SK-N-MC (cell line): ENCODE results near the gene C7.

Source experiments
- DNase-seq: peaks from one replicate; pipeline ENCODE4 v3.0.0-alpha.2; 2011; ENCODE audit warnings: low read depth, low spot score
- H3K27ac ChIP-seq: fragments of 200-600 bp; sonication (generic); 2 replicates; pipeline ENCODE4 v1.5.1; 2016; ENCODE audit warnings: mixed run types
- H3K36me3 ChIP-seq: fragments of 200-600 bp; sonication (generic); 2 replicates; pipeline ENCODE4 v1.6.1; 2017; ENCODE audit warnings: antibody characterized with exemption, low read length, mixed read lengths; ENCODE audit not compliant: insufficient read depth
- H3K4me3 ChIP-seq: fragments of 200-600 bp; sonication (generic); 2 replicates; pipeline ENCODE4 v1.5.1; 2016
- H3K9ac ChIP-seq: fragments of 200-600 bp; sonication (generic); 2 replicates; pipeline ENCODE4 v1.8.0; 2017; ENCODE audit warnings: mixed run types, mixed read lengths; ENCODE audit not compliant: insufficient read length
- H3K9me3 ChIP-seq: fragments of 200-600 bp; sonication (generic); 2 replicates; pipeline ENCODE4 v1.6.1; 2017; ENCODE audit warnings: low read depth, mild to moderate bottlenecking, antibody characterized with exemption, low read length, moderate library complexity, mixed read lengths
- EZH2 ChIP-seq: fragments of 200-600 bp; sonication (generic); IDR thresholded peaks from one replicate; pipeline ENCODE4 v1.6.1; 2017; ENCODE audit warnings: antibody characterized with exemption
- FOXP2 ChIP-seq: optimal IDR thresholded peaks from 2 replicates; pipeline ENCODE3; 2011; ENCODE audit warnings: mild to moderate bottlenecking, moderate library complexity; ENCODE audit not compliant: insufficient read depth; ENCODE audit errors: extremely low read length, control extremely low read depth
- POLR2AphosphoS5 ChIP-seq: IDR thresholded peaks from 2 replicates; pipeline ENCODE4 v1.6.1; 2012; ENCODE audit warnings: mild to moderate bottlenecking, low read depth, low read length, borderline replicate concordance

C7 gene

DNA sequence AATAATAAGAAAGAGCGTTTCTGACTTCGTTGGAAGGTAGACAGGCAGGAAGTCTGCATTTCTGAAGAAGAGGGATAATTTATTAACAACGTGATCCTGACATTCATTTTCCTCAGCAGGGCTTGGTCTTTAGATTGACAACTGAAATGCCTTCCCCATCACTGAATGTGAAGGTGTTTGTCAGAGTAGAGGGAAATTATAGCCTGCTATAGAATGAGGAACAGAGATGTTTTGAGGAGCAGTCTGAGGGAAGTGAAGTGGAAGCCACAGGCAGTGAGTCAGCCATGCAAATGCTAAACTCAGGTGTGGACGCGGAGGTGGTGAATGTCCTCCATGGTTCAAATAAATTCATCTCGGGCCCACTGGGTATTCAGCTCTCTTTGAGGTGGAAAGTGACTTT, 30.5 kb downstream of the C7 start:
- Histone ChIP-seq H3K27ac (no peak overlapping the region), H3K9ac (no peak overlapping the region)
- no peak for TF ChIP-seq EZH2
- TF ChIP-seq POLR2AphosphoS5: no peak
- TF ChIP-seq FOXP2: no peak

DNA sequence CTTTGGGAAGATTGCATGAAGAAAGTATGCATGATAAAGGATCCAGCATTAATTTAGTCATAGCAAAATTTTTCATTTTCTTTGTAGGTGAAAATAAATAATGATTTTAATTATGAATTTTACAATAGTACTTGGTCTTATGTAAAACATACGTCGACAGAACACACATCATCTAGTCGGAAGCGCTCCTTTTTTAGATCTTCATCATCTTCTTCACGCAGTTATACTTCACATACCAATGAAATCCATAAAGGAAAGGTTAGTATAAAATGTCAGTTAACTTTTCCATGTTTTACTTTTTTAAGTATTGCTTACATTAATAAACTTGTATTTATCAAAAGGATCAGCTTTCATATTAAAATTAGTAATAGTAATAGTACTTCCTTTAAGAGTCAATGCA, 35.8 kb downstream of the C7 start:
- Histone ChIP-seq H3K9me3 (no peaks in the 10 kb centered on the region), H3K36me3 (peaks cover 6% of the 10 kb centered on the region; the same call in 1 of the 2 replicates), H3K27ac (no peak overlapping the region), H3K4me3 (no peak overlapping the region), H3K9ac (no peak overlapping the region)
- DNase-seq: no peak
- TF ChIP-seq EZH2 (no peak), POLR2AphosphoS5 (no peak), FOXP2 (no peak)

More for the DNA sequence above, 30.5 kb downstream of the C7 start:
- DNase-seq: no peak
- H3K9me3 ChIP-seq: no peaks in the 10 kb centered on the region
- peaks cover 18% of the 10 kb centered on the region for H3K36me3 ChIP-seq
- H3K4me3 ChIP-seq: no peak overlapping the region

DNA sequence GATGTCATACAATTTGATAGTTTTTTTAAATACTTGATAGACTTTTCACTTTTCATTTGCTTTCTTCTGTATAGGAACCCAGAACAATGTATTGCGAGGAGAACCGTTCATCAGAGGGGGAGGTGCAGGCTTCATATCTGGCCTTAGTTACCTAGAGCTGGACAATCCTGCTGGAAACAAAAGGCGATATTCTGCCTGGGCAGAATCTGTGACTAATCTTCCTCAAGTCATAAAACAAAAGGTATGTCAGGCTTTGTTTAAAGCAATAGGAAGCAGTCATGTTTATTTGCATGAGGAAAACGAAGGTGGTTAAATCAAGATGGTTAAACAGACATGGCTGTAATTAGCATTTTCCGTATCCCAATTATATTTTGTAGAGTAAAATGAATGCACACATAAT, 46.0 kb downstream of the C7 start:
- DNase-seq: no peak

DNA sequence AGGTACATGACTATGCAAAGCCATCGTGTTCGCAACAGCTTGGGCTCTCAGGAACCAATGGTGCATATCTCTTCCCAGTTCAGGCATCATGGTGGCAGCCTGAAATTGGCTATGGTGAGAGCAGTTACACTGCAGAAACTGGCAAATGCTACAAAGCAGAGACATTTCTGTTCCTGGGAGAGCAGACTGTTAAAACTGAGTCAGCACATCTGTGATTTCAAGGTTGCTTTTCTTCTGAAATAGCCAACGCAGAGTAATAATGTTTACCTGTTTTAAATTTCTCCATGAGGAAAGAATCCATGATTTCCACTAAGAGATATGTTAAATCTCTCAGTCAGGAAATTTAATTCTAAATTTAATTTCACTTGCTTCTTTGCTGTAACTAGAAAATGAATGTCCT, 47.8 kb downstream of the C7 start:
- no peak for TF ChIP-seq POLR2AphosphoS5
- TF ChIP-seq FOXP2: no peak
- TF ChIP-seq EZH2: no peak
- DNase-seq: no peak
- no peak overlapping the region for H3K9ac ChIP-seq
- no peak overlapping the region for H3K27ac ChIP-seq
- H3K4me3 ChIP-seq: no peak overlapping the region
- H3K9me3 ChIP-seq: peaks cover 3% of the 10 kb centered on the region; the same call in 1 of the 2 replicates
- peaks cover 60% of the 10 kb centered on the region for H3K36me3 ChIP-seq

More for the DNA sequence above, 46.0 kb downstream of the C7 start:
- Histone ChIP-seq H3K36me3 (peaks cover 60% of the 10 kb centered on the region), H3K9me3 (peaks cover 3% of the 10 kb centered on the region; the same call in 1 of the 2 replicates), H3K27ac (no peak overlapping the region), H3K9ac (no peak overlapping the region), H3K4me3 (no peak overlapping the region)
- TF ChIP-seq EZH2 (no peak), POLR2AphosphoS5 (no peak), FOXP2 (no peak)

DNA sequence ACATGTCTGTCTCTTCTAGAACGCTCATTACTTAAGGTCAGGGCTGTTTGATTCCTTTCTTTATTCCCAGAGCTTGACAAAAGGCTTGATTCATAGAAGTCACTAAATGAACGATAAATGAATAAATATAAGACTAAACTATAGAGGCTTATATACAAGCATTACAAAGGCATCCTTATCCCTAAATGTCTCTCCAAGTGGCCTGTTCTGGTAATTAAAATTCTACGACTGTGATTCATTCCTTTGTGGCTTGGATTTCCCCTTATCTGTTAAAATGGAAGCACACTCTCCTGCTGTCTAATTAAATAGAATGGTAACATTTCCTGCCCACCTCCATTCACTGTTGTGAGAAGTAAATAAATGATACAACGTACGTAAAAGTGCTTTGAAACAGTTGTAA, 49.5 kb downstream of the C7 start:
- Histone ChIP-seq H3K36me3 (peaks cover 59% of the 10 kb centered on the region), H3K9me3 (peaks cover 3% of the 10 kb centered on the region; the same call in 1 of the 2 replicates), H3K9ac (no peak overlapping the region), H3K27ac (no peak overlapping the region), H3K4me3 (no peak overlapping the region)
- no peak for TF ChIP-seq FOXP2
- no peak for TF ChIP-seq POLR2AphosphoS5
- no peak for TF ChIP-seq EZH2
- DNase-seq: no peak

DNA sequence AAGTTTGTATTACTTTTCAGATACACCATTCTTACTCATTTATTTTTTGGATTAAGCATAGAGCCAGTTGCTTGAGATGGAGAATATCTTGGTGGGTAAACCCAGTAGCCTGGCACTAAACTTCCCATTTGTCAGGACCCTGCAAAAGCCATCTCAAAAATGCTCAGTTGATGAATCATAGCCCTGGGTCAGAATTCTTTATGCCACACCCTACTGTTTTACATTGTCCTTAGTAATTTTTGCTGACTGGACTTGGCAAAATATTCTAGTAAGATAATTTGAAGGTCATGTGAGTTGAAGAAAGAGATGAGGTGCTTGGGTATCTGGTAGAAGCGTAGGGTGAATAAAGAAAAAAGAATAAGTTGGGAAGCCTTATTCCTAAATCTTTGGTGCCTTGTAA, 50.7 kb downstream of the C7 start:
- Histone ChIP-seq H3K9me3 (peaks cover 3% of the 10 kb centered on the region; the same call in 1 of the 2 replicates), H3K27ac (no peak overlapping the region), H3K4me3 (no peak overlapping the region), H3K36me3 (peaks cover 64% of the 10 kb centered on the region), H3K9ac (no peak overlapping the region)
- DNase-seq: no peak
- TF ChIP-seq EZH2: no peak
- no peak for TF ChIP-seq FOXP2
- TF ChIP-seq POLR2AphosphoS5: no peak

DNA sequence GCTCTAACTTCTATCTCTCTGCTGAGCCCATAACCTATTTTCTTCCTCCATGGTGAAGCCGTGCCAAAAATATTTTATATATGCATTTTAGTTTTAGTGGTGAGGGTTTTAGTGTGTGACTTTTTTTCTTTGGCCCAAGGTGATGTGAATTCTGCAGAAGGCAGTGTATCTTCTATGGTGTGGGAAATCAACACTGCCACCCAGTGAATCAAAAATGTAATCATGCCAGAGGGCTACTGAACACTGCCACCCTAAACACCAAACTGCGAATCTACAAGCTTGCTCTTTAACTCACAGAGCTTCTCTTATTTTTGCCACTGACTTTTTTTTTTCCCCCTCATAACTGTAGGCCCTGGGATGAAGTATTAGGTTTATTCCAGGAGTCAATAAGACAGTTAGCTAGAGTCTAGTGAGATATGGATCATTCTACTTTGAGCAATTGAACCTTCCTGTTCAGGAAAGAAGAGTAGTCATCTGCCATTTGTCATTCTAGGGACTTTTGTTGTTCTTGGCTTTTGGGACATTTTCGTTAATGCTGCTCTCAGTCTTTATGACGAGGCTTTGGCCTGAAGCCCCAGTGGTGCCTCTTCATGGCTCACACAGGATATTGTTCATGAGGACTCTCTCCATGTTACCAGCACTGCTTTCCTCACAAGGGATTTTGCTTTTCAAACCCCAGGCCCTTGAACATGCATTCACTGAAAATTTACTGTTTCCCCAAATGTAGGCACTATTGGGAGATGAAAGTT, 53.1 kb downstream of the C7 start:
- no peak for DNase-seq
- Histone ChIP-seq H3K9ac (no peak overlapping the region), H3K36me3 (peaks cover 50% of the 10 kb centered on the region), H3K4me3 (no peak overlapping the region), H3K9me3 (peaks cover 3% of the 10 kb centered on the region; the same call in 1 of the 2 replicates), H3K27ac (no peak overlapping the region)
- TF ChIP-seq EZH2: no peak
- no peak for TF ChIP-seq FOXP2
- no peak for TF ChIP-seq POLR2AphosphoS5

DNA sequence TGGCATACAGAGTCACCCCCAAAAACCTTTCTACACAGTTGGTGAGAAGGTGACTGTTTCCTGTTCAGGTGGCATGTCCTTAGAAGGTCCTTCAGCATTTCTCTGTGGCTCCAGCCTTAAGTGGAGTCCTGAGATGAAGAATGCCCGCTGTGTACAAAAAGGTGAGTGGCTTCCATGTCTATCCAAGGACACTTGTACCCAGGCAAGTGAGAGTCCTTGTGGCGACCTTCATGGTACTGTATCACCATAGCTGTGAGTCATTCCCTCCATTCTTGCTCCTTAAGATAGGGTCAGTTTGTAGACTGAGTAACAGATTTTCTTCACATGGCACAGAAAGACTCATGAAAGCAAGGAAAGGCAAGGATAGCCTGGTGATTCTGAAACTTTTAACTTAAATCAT, 63.1 kb downstream of the C7 start:
- TF ChIP-seq FOXP2 (no peak), POLR2AphosphoS5 (no peak), EZH2 (no peak)
- DNase-seq: no peak

More for the DNA sequence above, 63.1 kb downstream of the C7 start:
- Histone ChIP-seq H3K27ac (no peak overlapping the region), H3K4me3 (no peak overlapping the region), H3K9ac (no peak overlapping the region), H3K36me3 (peaks cover 11% of the 10 kb centered on the region), H3K9me3 (no peaks in the 10 kb centered on the region)
